ENCODE data around the gene OR10H3. TPM values are rescaled to one million over a fixed set of nuclear protein-coding genes. Genes with fewer than 3 reads are reported as not detected.

Gene OR10H3
- total and polyA plus RNA-seq, 4 donors, result not detected

GRCh38 chr19:15722956-15723355, 14.8 kb upstream of the OR10H3 start:
- Histone ChIP-seq H3K36me3 (ENCODE audit: control insufficient read depth in 1 of 2, insufficient read depth in 2 of 2, low read length in 1 of 2) (no peaks in the 10 kb centered on the region), H3K4me1 (ENCODE audit: control insufficient read depth in 1 of 2, insufficient read depth in 2 of 2, low read length in 2 of 2) (no peaks in the 10 kb centered on the region), H3K27me3 (ENCODE audit: control insufficient read depth in 1 of 2, insufficient read depth in 2 of 2, low read length in 1 of 2) (peaks cover 0 to 5% of the 10 kb centered on the region in 2 donors), H3K4me3 (ENCODE audit: low read length in 2 of 2) (no peak overlapping the region), H3K9me3 (ENCODE audit: control insufficient read depth, low read length) (peaks cover 5% of the 10 kb centered on the region), H3K27ac (ENCODE audit: low read depth in 1 of 2, low read length in 2 of 2) (no peak overlapping the region)
- WGBS, 2 donors, result 17 to 19% methylated on average over 25 of the region's 25 CpGs
- ATAC-seq (ENCODE audit: low FRiP score), result no peak
- DNase-seq, result no peak
- intact Hi-C loops (cut with DNase I), result no loop called here

DNA sequence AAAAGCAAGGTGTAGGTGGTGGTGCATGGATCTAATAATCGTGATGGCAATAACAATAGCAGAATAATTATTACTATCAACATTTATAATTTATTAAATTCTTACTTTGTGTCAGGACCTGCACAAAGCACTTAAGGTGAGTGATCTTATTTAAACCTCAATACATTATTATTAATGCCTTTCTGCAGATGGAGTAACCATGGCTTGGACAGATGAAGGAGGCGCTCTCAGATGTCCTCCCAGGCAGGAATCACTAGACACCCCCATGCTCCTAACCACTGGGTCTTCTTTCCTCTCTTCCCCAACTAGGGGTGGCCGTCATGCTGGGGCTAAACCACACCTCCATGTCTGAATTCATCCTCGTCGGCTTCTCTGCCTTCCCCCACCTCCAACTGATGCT, 10.1 kb upstream of the OR10H3 start, which contains the start of gene OR10H2:
Gene OR10H2, plus strand, starts transcription at position 301 of the 400 bp plus-strand sequence. Its CDS starts 20 bp downstream, at position 321.
- Histone ChIP-seq H3K9me3 (ENCODE audit: control insufficient read depth, low read length) (no peaks in the 10 kb centered on the region), H3K4me1 (ENCODE audit: control insufficient read depth in 1 of 2, insufficient read depth in 2 of 2, low read length in 2 of 2) (no peaks in the 10 kb centered on the region), H3K27me3 (ENCODE audit: control insufficient read depth in 1 of 2, insufficient read depth in 2 of 2, low read length in 1 of 2) (peaks cover 0 to 3% of the 10 kb centered on the region in 2 donors), H3K4me3 (ENCODE audit: low read length in 2 of 2) (no peak within 1 kb of the TSS), H3K36me3 (ENCODE audit: control insufficient read depth in 1 of 2, insufficient read depth in 2 of 2, low read length in 1 of 2) (no peaks in the 10 kb centered on the region), H3K27ac (ENCODE audit: low read depth in 1 of 2, low read length in 2 of 2) (no peak within 1 kb of the TSS)
- ATAC-seq (ENCODE audit: low FRiP score), result no peak
- no peak for DNase-seq
- intact Hi-C loops (cut with DNase I), result no loop called here
- 68 to 69% methylated on average over 5 of the region's 5 CpGs for WGBS, 2 donors

DNA sequence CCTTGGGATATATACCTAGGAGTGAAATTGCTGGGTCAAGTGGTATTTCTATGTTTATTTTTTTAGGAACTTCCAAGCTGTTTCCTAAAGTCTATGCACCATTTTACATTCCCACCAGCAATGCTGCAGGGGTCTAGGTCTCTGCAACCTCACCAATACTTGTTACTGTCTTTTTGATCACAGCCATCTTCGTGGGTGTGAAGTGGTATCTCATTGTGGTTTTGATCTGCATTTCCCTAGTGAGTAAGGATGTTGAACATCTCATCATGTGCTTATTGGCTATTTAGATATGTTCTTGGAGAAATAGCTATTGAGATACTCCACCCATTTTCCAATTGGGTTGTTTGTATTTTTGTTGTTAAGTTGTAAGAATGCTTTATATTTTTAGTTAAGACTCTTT, 7.2 kb upstream of the OR10H3 start:
- Histone ChIP-seq H3K27me3 (ENCODE audit: control insufficient read depth in 1 of 2, insufficient read depth in 2 of 2, low read length in 1 of 2) (peaks cover 0 to 3% of the 10 kb centered on the region in 2 donors), H3K9me3 (ENCODE audit: control insufficient read depth, low read length) (no peaks in the 10 kb centered on the region), H3K27ac (ENCODE audit: low read depth in 1 of 2, low read length in 2 of 2) (no peak overlapping the region), H3K4me3 (ENCODE audit: low read length in 2 of 2) (no peak overlapping the region), H3K4me1 (ENCODE audit: control insufficient read depth in 1 of 2, insufficient read depth in 2 of 2, low read length in 2 of 2) (no peaks in the 10 kb centered on the region), H3K36me3 (ENCODE audit: control insufficient read depth in 1 of 2, insufficient read depth in 2 of 2, low read length in 1 of 2) (no peaks in the 10 kb centered on the region)
- intact Hi-C loops (cut with DNase I), result no loop called here
- no peak for DNase-seq
- WGBS, 2 donors, result 33 to 51% methylated on average over 1 of the region's 1 CpG
- no peak for ATAC-seq (ENCODE audit: low FRiP score)

GRCh38 chr19:15732388-15732787, 5.4 kb upstream of the OR10H3 start:
- 24 to 34% methylated on average over 1 of the region's 1 CpG for WGBS, 2 donors
- intact Hi-C loops (cut with DNase I), result no loop called here
- no peaks in the 10 kb centered on the region for H3K36me3 ChIP-seq (ENCODE audit: control insufficient read depth in 1 of 2, insufficient read depth in 2 of 2, low read length in 1 of 2)
- H3K9me3 ChIP-seq (ENCODE audit: control insufficient read depth, low read length), result no peaks in the 10 kb centered on the region
- no peak overlapping the region for H3K27ac ChIP-seq (ENCODE audit: low read depth in 1 of 2, low read length in 2 of 2)
- H3K4me3 ChIP-seq (ENCODE audit: low read length in 2 of 2), result no peak overlapping the region
- peaks cover 0 to 3% of the 10 kb centered on the region in 2 donors for H3K27me3 ChIP-seq (ENCODE audit: control insufficient read depth in 1 of 2, insufficient read depth in 2 of 2, low read length in 1 of 2)
- ATAC-seq (ENCODE audit: low FRiP score), result no peak
- no peak for DNase-seq
- no peaks in the 10 kb centered on the region for H3K4me1 ChIP-seq (ENCODE audit: control insufficient read depth in 1 of 2, insufficient read depth in 2 of 2, low read length in 2 of 2)

DNA sequence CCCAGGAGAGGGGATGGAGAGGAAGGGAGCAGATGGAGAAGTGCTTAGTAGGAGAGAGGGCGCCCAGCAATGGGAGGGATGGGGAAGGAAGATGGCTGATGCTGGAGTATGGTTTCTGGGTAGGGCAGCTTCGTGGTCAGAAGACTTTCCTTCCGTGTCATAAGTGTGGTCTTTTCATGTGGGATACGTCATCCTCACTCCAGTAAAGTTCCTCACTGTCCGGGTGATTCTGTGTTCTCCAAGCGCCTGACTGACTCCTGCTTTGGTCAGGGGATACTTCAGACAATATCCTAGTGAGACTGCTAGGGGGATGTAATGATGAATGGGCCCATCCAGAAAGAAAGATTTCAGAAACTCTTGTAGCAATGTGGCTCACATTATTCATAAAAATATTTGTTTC, 3.9 kb upstream of the OR10H3 start:
- H3K4me1 ChIP-seq (ENCODE audit: control insufficient read depth in 1 of 2, insufficient read depth in 2 of 2, low read length in 2 of 2), result no peaks in the 10 kb centered on the region
- intact Hi-C loops (cut with DNase I), result no loop called here
- no peaks in the 10 kb centered on the region for H3K9me3 ChIP-seq (ENCODE audit: control insufficient read depth, low read length)
- DNase-seq (no peak), ATAC-seq (ENCODE audit: low FRiP score) (no peak)
- no peak overlapping the region for H3K27ac ChIP-seq (ENCODE audit: low read depth in 1 of 2, low read length in 2 of 2)
- H3K27me3 ChIP-seq (ENCODE audit: control insufficient read depth in 1 of 2, insufficient read depth in 2 of 2, low read length in 1 of 2), result peaks cover 0 to 3% of the 10 kb centered on the region in 2 donors
- WGBS, 2 donors, result 57% methylated on average over 6 of the region's 6 CpGs
- H3K36me3 ChIP-seq (ENCODE audit: control insufficient read depth in 1 of 2, insufficient read depth in 2 of 2, low read length in 1 of 2), result no peaks in the 10 kb centered on the region
- no peak overlapping the region for H3K4me3 ChIP-seq (ENCODE audit: low read length in 2 of 2)

- DNase-seq (no peak), ATAC-seq (ENCODE audit: low FRiP score) (no peak)
- peaks cover 4% of the 10 kb centered on the region for H3K9me3 ChIP-seq (ENCODE audit: control insufficient read depth, low read length)
- H3K27me3 ChIP-seq (ENCODE audit: control insufficient read depth in 1 of 2, insufficient read depth in 2 of 2, low read length in 1 of 2), result no peaks in the 10 kb centered on the region
- H3K4me1 ChIP-seq (ENCODE audit: control insufficient read depth in 1 of 2, insufficient read depth in 2 of 2, low read length in 2 of 2), result no peaks in the 10 kb centered on the region
- WGBS, 2 donors, result 61 to 65% methylated on average over 1 of the region's 1 CpG
- no peak overlapping the region for H3K4me3 ChIP-seq (ENCODE audit: low read length in 2 of 2)
- no peak overlapping the region for H3K27ac ChIP-seq (ENCODE audit: low read depth in 1 of 2, low read length in 2 of 2)
- intact Hi-C loops (cut with DNase I), result no loop called here
- H3K36me3 ChIP-seq (ENCODE audit: control insufficient read depth in 1 of 2, insufficient read depth in 2 of 2, low read length in 1 of 2), result no peaks in the 10 kb centered on the region
These were observed 3.0 kb downstream of the OR10H3 start for GRCh38 chr19:15740785-15741184.

DNA sequence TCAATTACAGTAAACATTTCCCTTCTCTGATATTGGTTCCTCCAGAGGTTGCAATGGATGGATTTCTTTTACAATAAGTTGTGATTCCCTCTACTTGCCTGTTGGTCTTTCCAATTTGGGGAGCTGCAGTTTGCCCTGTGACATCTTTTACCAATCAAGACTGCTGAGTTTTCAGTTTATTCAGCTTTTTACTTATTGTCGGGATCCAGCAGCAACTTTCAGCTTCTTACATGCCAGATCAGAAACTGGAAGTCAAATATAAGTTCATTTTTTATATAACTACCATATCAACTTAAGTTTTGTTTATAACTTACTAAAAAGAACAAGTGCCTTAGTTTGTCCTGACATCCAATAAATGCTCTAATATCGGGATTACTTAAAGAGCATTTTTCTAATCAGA, 10.5 kb downstream of the OR10H3 start:
- ATAC-seq (ENCODE audit: low FRiP score), result no peak
- intact Hi-C loops (cut with DNase I), result no loop called here
- H3K4me3 ChIP-seq (ENCODE audit: low read length in 2 of 2), result no peak overlapping the region
- no peaks in the 10 kb centered on the region for H3K36me3 ChIP-seq (ENCODE audit: control insufficient read depth in 1 of 2, insufficient read depth in 2 of 2, low read length in 1 of 2)
- no peak overlapping the region for H3K27ac ChIP-seq (ENCODE audit: low read depth in 1 of 2, low read length in 2 of 2)
- H3K9me3 ChIP-seq (ENCODE audit: control insufficient read depth, low read length), result peaks cover 2% of the 10 kb centered on the region
- 69 to 77% methylated on average over 2 of the region's 2 CpGs for WGBS, 2 donors
- DNase-seq, result no peak
- H3K27me3 ChIP-seq (ENCODE audit: control insufficient read depth in 1 of 2, insufficient read depth in 2 of 2, low read length in 1 of 2), result peaks cover 0 to 2% of the 10 kb centered on the region in 2 donors
- H3K4me1 ChIP-seq (ENCODE audit: control insufficient read depth in 1 of 2, insufficient read depth in 2 of 2, low read length in 2 of 2), result no peaks in the 10 kb centered on the region

- no peaks in the 10 kb centered on the region for H3K27me3 ChIP-seq (ENCODE audit: control insufficient read depth in 1 of 2, insufficient read depth in 2 of 2, low read length in 1 of 2)
- no peak for ATAC-seq (ENCODE audit: low FRiP score)
- DNase-seq, result no peak
- intact Hi-C loops (cut with DNase I), result no loop called here
- peaks cover 5% of the 10 kb centered on the region for H3K9me3 ChIP-seq (ENCODE audit: control insufficient read depth, low read length)
- H3K4me3 ChIP-seq (ENCODE audit: low read length in 2 of 2), result no peak overlapping the region
- H3K27ac ChIP-seq (ENCODE audit: low read depth in 1 of 2, low read length in 2 of 2), result no peak overlapping the region
- H3K36me3 ChIP-seq (ENCODE audit: control insufficient read depth in 1 of 2, insufficient read depth in 2 of 2, low read length in 1 of 2), result no peaks in the 10 kb centered on the region
- H3K4me1 ChIP-seq (ENCODE audit: control insufficient read depth in 1 of 2, insufficient read depth in 2 of 2, low read length in 2 of 2), result no peaks in the 10 kb centered on the region
- 65 to 68% methylated on average over 2 of the region's 2 CpGs for WGBS, 2 donors
These were observed 20.6 kb downstream of the OR10H3 start for GRCh38 chr19:15758379-15758778.

- ATAC-seq (ENCODE audit: low FRiP score) (no peak), DNase-seq (no peak)
- Histone ChIP-seq H3K4me3 (ENCODE audit: low read length in 2 of 2) (no peak overlapping the region), H3K36me3 (ENCODE audit: control insufficient read depth in 1 of 2, insufficient read depth in 2 of 2, low read length in 1 of 2) (no peaks in the 10 kb centered on the region), H3K4me1 (ENCODE audit: control insufficient read depth in 1 of 2, insufficient read depth in 2 of 2, low read length in 2 of 2) (no peaks in the 10 kb centered on the region), H3K9me3 (ENCODE audit: control insufficient read depth, low read length) (peaks cover 5% of the 10 kb centered on the region), H3K27ac (ENCODE audit: low read depth in 1 of 2, low read length in 2 of 2) (no peak overlapping the region), H3K27me3 (ENCODE audit: control insufficient read depth in 1 of 2, insufficient read depth in 2 of 2, low read length in 1 of 2) (no peaks in the 10 kb centered on the region)
- intact Hi-C loops (cut with DNase I), result no loop called here
- 36 to 41% methylated on average over 28 of the region's 28 CpGs for WGBS, 2 donors
These were observed 22.3 kb downstream of the OR10H3 start for GRCh38 chr19:15759962-15760565.

Data from aorta (tissue), 5 donors.